Activated CD8-positive, alpha-beta memory T cell treated with anti-CD3 and anti-CD28 coated beads, Interleukin-2, amount 50 U/mL, for 24 hours (primary cell): ENCODE data around the gene PSME1.
"Not testable (repeated sequence)": the region's sequence is repeated elsewhere in the genome, so short reads cannot be mapped to it uniquely, and the experiment has no call there.

Source experiments
- DNase-seq: peaks from one replicate; pipeline ENCODE4 v3.0.0-alpha.2; 2020; ENCODE audit errors: extremely low read depth

Gene PSME1

GRCh38 chr14:24105609-24106239 lies 30.3 kb upstream of the PSME1 start:
- not testable (repeated sequence) for DNase-seq

DNA sequence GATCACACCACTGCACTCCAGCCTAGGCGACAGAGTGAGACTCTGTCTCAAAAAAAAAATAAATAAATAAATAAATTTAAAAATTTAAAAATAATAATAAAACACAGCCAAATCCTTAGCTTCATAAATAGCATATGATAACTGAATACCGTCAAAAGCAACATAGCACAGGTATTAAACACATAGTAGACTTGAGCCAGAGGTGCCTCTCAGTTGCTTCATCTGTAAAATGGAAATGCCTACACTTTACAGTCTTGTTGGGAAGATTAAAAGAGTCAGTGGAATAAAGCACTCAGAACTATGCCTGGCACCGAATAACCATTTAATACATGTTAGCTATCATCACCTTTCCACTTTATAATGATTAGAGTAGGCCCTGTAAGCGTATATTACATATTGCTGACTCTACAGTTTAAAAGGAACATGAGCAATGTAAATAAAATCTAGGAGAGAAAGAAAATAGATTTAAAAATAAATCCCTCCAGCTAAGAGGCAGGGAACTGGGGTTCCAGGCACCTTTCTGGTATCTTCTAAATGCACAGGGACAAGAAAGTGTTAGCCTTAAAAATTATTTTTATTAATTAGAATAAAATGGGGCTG lies 29.2 kb upstream of the PSME1 start:
- DNase-seq: no peak

- no peak for DNase-seq
Observed at GRCh38 chr14:24108336-24108874, 27.6 kb upstream of the PSME1 start.

GRCh38 chr14:24110060-24110459 lies 25.9 kb upstream of the PSME1 start:
- no peak for DNase-seq

GRCh38 chr14:24110523-24110922 lies 25.5 kb upstream of the PSME1 start:
- no peak for DNase-seq

DNA sequence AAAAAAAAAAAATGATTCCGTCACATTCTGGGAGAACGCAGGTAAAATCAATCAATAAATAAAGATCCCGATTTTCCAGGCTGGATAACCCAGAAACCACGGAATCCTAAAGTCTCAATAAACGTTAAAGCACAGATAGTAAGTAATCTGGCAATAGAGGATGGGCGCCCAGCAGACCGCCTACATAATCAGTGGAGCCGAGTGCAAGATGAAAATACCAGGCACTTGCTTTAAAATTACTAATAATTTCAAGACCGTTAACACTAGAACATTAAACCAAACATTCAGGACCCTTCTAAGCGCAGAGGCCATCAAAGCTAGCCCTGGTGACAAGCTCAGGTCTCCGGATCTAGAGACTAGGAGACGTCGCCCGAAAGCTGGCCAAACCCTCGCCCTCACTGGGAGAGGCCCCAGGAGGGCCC lies 22.6 kb upstream of the PSME1 start:
- no peak for DNase-seq

- peak; percentile 57 for DNase-seq
Observed at GRCh38 chr14:24113801-24114531, 22.0 kb upstream of the PSME1 start.

- DNase-seq: peak; percentile 94
Observed at GRCh38 chr14:24114532-24115421, 21.2 kb upstream of the PSME1 start, which contains the start of the genes DCAF11 and NRL. DCAF11 (plus strand) TSS chr14:24114777; CDS start chr14:24115595, 818 bp downstream. NRL (minus strand) TSS chr14:24114949; CDS start chr14:24082848, 32,101 bp downstream.

DNA sequence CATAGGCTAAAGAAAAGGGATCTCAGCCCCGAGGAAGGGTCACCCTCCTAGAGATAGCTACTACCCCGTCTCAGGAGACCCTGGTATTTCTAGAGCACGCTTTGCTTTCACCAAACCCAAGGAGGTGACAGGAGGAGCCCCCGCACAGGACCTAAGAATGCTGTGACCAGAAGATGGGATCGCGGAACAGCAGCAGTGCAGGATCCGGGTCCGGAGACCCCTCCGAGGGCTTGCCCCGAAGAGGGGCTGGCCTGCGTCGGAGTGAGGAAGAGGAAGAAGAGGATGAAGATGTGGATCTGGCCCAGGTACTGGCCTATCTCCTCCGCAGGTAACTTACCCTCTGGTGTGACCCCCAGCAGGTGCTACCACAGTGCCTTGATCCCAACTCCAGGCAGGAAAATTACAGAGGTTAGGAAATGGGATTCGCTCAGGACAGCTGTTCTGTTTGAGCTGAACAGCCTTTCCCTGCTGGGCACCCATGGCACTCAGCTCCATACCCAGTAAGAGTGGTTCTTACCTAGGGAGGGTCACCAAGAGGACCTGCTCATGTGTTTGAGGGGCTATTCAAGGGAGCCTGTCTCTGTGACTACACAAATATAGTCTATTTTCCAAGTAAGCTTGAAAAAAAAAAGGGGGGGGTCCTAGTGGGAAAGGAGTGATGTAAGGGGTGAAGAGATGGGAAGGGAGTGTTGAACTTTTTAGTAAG lies 20.4 kb upstream of the PSME1 start:
- no peak for DNase-seq

GRCh38 chr14:24116128-24116814 lies 19.7 kb upstream of the PSME1 start:
- DNase-seq: no peak

- DNase-seq: no peak
Observed at GRCh38 chr14:24117179-24117578, 18.8 kb upstream of the PSME1 start.

GRCh38 chr14:24119691-24120090 lies 16.3 kb upstream of the PSME1 start:
- no peak for DNase-seq

- DNase-seq: no peak
Observed at GRCh38 chr14:24121210-24121609, 14.8 kb upstream of the PSME1 start.

GRCh38 chr14:24122416-24122815 lies 13.6 kb upstream of the PSME1 start:
- no peak for DNase-seq

DNA sequence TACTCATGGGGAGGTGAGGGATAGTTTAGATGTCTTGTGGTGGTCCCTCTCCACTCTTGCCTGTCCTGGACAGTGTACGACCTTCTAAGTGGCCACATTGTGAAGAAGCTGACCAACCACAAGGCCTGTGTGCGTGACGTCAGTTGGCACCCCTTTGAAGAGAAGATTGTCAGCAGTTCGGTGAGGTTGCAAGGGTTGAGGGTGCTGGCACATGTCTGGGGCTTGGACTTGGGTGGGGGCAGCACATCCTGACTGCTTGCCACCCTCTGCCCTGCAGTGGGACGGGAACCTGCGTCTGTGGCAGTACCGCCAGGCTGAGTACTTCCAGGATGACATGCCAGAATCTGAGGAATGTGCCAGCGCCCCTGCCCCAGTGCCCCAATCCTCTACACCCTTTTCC lies 13.1 kb upstream of the PSME1 start:
- DNase-seq: no peak

GRCh38 chr14:24123424-24124417 lies 12.3 kb upstream of the PSME1 start:
- DNase-seq: no peak

- no peak for DNase-seq
Observed at GRCh38 chr14:24126939-24127338, 9.1 kb upstream of the PSME1 start.

DNA sequence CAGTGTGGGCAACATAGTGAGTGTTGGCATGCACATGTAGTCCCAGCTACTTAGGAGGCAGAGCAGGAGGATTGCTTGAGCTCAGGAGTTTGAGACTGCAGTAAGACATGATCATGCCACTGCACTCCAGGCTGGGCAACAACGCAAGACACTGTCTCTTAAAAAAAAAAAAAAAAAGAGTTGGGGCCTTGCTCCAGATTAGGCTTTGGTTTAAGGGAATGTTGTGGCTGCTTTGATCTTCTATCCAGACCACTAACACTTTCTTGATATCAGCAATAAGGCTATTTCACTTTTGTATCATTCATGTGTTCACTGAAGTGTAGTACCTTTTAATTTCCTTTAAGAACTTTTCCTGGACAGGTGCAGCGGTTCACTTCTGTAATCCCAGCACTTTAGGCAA lies 8.3 kb upstream of the PSME1 start:
- DNase-seq: no peak

- DNase-seq: no peak
Observed at GRCh38 chr14:24129410-24129998, 6.5 kb upstream of the PSME1 start.
